GM12878 (cell line): ENCODE results near the gene HAO1. TPM values are rescaled to one million over a fixed set of nuclear protein-coding genes. Genes with fewer than 3 reads are reported as not detected.

ENCODE experiments used
- ESRRA ChIP-seq: IDR thresholded peaks from 2 replicates; pipeline ENCODE4 v1.6.1; 2012; ENCODE audit warnings: mild to moderate bottlenecking, low read length, improper control_type of control experiment
- MEF2B ChIP-seq: fragments of 450-650 bp; IDR thresholded peaks from 2 replicates; pipeline ENCODE4 v1.6.1; 2018; ENCODE audit warnings: mild to moderate bottlenecking, moderate library complexity; ENCODE audit not compliant: partially characterized antibody, poor library complexity, severe bottlenecking
- MXI1 ChIP-seq: fragments of 150-350 bp; IDR thresholded peaks from 2 replicates; pipeline ENCODE4 v1.6.1; 2011; ENCODE audit warnings: low read depth, mild to moderate bottlenecking, inconsistent platforms, low read length, improper control_type of control experiment
- NR2C1 ChIP-seq: fragments of 450-650 bp; IDR thresholded peaks from 2 replicates; pipeline ENCODE4 v1.6.1; 2017; ENCODE audit warnings: antibody characterized with exemption, mild to moderate bottlenecking, moderate library complexity
- polyA plus RNA-seq, 11 experiments: library from polyadenylated mRNA; depleted of rRNA in 4 of 11; unstranded in 6 of 11; stranded (reverse) in 5 of 11; fragments of >200 nt; fragmentation: Nextera tagmentation in 4 of 11; fragmentation: Illumina TruSeq in 1 of 11; extraction: Ambion mirVana in 4 of 11; extraction: Trizol in 1 of 11; gene quantifications; 1 replicate in 1 of 11; 2 replicates in 10 of 11; pipeline versions ENCODE4 v1.2.1 to v1.2.3, GENCODE V29; 2011 to 2016; ENCODE audit warnings: inconsistent platforms in 2 of 11, missing spikeins in 2 of 11, low read depth in 1 of 11
- total RNA-seq, 4 experiments: library from RNA; depleted of rRNA in 3 of 4; stranded (reverse); fragments of >200 nt in 3 of 4; fragmentation: Illumina TruSeq in 1 of 4; extraction: Trizol in 1 of 4; gene quantifications; 2 replicates each; pipeline versions ENCODE4 v1.2.1 to v1.2.3, GENCODE V29; 2013 to 2021
- TF ChIP-seq, protein P1 (sequence below): fragments of 450-650 bp; formaldehyde crosslinking; IDR thresholded peaks from 2 replicates; pipeline ENCODE4 v1.4.0; 2020; ENCODE audit warnings: mild to moderate bottlenecking, moderate library complexity
- TF ChIP-seq, protein P2 (sequence below): IDR thresholded peaks from 2 replicates; pipeline ENCODE4 v1.6.1; 2012; ENCODE audit warnings: mild to moderate bottlenecking, low read depth, low read length

The HAO1 gene
- total and polyA plus RNA-seq, 10 of the 15 experiments (the other 5 are each of a cell fraction or from before 2014, with no cell fraction given) = 0.03 to 0.29 (median 0.05) TPM; not detected in 7

DNA sequence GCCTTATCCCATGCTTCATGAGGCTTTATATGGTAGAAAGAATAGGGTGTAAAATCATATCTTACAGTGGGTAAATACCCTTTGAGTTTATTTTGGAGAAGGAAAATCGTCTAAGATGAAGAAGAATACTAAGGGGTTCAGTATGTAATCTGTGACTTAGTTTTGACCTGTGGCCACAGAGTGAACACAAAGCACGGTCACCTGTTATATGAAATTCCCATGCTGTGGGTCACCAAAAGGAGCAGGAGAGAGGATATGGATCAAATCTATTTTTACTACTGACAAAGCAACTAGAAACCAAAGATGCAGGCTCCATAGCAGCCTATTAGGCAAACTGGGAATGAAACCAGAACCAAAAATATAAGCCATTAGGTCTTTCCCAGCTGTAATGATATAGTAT, 3.6 kb upstream of the HAO1 start (continued):
- TF ChIP-seq, protein P1, sequence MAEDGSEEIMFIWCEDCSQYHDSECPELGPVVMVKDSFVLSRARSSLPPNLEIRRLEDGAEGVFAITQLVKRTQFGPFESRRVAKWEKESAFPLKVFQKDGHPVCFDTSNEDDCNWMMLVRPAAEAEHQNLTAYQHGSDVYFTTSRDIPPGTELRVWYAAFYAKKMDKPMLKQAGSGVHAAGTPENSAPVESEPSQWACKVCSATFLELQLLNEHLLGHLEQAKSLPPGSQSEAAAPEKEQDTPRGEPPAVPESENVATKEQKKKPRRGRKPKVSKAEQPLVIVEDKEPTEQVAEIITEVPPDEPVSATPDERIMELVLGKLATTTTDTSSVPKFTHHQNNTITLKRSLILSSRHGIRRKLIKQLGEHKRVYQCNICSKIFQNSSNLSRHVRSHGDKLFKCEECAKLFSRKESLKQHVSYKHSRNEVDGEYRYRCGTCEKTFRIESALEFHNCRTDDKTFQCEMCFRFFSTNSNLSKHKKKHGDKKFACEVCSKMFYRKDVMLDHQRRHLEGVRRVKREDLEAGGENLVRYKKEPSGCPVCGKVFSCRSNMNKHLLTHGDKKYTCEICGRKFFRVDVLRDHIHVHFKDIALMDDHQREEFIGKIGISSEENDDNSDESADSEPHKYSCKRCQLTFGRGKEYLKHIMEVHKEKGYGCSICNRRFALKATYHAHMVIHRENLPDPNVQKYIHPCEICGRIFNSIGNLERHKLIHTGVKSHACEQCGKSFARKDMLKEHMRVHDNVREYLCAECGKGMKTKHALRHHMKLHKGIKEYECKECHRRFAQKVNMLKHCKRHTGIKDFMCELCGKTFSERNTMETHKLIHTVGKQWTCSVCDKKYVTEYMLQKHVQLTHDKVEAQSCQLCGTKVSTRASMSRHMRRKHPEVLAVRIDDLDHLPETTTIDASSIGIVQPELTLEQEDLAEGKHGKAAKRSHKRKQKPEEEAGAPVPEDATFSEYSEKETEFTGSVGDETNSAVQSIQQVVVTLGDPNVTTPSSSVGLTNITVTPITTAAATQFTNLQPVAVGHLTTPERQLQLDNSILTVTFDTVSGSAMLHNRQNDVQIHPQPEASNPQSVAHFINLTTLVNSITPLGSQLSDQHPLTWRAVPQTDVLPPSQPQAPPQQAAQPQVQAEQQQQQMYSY = no peak
- TF ChIP-seq, protein P2, sequence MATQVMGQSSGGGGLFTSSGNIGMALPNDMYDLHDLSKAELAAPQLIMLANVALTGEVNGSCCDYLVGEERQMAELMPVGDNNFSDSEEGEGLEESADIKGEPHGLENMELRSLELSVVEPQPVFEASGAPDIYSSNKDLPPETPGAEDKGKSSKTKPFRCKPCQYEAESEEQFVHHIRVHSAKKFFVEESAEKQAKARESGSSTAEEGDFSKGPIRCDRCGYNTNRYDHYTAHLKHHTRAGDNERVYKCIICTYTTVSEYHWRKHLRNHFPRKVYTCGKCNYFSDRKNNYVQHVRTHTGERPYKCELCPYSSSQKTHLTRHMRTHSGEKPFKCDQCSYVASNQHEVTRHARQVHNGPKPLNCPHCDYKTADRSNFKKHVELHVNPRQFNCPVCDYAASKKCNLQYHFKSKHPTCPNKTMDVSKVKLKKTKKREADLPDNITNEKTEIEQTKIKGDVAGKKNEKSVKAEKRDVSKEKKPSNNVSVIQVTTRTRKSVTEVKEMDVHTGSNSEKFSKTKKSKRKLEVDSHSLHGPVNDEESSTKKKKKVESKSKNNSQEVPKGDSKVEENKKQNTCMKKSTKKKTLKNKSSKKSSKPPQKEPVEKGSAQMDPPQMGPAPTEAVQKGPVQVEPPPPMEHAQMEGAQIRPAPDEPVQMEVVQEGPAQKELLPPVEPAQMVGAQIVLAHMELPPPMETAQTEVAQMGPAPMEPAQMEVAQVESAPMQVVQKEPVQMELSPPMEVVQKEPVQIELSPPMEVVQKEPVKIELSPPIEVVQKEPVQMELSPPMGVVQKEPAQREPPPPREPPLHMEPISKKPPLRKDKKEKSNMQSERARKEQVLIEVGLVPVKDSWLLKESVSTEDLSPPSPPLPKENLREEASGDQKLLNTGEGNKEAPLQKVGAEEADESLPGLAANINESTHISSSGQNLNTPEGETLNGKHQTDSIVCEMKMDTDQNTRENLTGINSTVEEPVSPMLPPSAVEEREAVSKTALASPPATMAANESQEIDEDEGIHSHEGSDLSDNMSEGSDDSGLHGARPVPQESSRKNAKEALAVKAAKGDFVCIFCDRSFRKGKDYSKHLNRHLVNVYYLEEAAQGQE = no peak
- TF ChIP-seq MEF2B = no peak
- no peak for TF ChIP-seq MXI1
- no peak for TF ChIP-seq ESRRA
- no peak for TF ChIP-seq NR2C1
